ENCODE results near the gene GNS.

GRCh38 chr12:64691795-64692583 is 67.2 kb downstream of the GNS start:
- no peak for TF ChIP-seq EZH2 (IDR thresholded peaks at IDR 0.05; ENCODE audit: borderline replicate concordance, low read depth, low read length, severe bottlenecking)
- no peak for TF ChIP-seq CTCF (IDR thresholded peaks at IDR 0.05; ENCODE audit: extremely low read depth in 1 of 2, insufficient read depth in 1 of 2, low read depth in 1 of 2, low read length in 2 of 2)
- no peak for TF ChIP-seq POLR2A (IDR thresholded peaks at IDR 0.05; ENCODE audit: low read depth, low read length)
- TF ChIP-seq POLR2AphosphoS5 (IDR thresholded peaks at IDR 0.05; ENCODE audit: insufficient read depth, low read depth, low read length): no peak
- TF ChIP-seq, protein P1, sequence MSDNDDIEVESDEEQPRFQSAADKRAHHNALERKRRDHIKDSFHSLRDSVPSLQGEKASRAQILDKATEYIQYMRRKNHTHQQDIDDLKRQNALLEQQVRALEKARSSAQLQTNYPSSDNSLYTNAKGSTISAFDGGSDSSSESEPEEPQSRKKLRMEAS (IDR thresholded peaks at IDR 0.05; ENCODE audit: insufficient read depth, insufficient read length): no peak
- no peak for TF ChIP-seq GATA2 (IDR thresholded peaks at IDR 0.05; ENCODE audit: insufficient read depth, insufficient read length, low read depth, low read length)

Data from endothelial cell of umbilical vein (primary cell).